Type B pancreatic cell (in vitro differentiated cells): Measurements from ENCODE around the gene LMX1B. TPM values are rescaled to one million over a fixed set of nuclear protein-coding genes. Genes with fewer than 3 reads are reported as not detected.

Source experiments
- DNase-seq: peaks from one replicate; pipeline ENCODE4 v3.0.0; 2021; ENCODE audit warnings: mixed read lengths; ENCODE audit not compliant: unreplicated experiment; ENCODE audit errors: extremely low spot score
- H3K27ac Mint-ChIP-seq: 2 replicates; pipeline ENCODE4 v1.8.0; 2021; ENCODE audit warnings: mild to moderate bottlenecking, mixed read lengths
- H3K27me3 Mint-ChIP-seq: 2 replicates; pipeline ENCODE4 v1.8.0; 2021; ENCODE audit warnings: mixed read lengths
- H3K36me3 Mint-ChIP-seq: 2 replicates; pipeline ENCODE4 v1.8.0; 2021; ENCODE audit warnings: mixed read lengths
- H3K4me1 Mint-ChIP-seq: one replicate; pipeline ENCODE4 v1.8.0; 2021; ENCODE audit warnings: mixed read lengths; ENCODE audit not compliant: unreplicated experiment
- H3K4me3 Mint-ChIP-seq: 2 replicates; pipeline ENCODE4 v1.8.0; 2021; ENCODE audit warnings: mild to moderate bottlenecking, mixed read lengths
- H3K9me3 Mint-ChIP-seq: 2 replicates; pipeline ENCODE4 v1.8.0; 2021; ENCODE audit warnings: mixed read lengths
- CTCF ChIP-seq: fragments of 200-600 bp; sonication (generic); conservative IDR thresholded peaks from 2 replicates; pipeline ENCODE4 v1.5.0; 2021; ENCODE audit warnings: antibody characterized with exemption, mild to moderate bottlenecking
- total RNA-seq: library from RNA; stranded (reverse); gene quantifications from 2 replicates; pipeline ENCODE4 v1.2.1, GENCODE V29; 2021; ENCODE audit warnings: low replicate concordance

LMX1B gene
- total RNA-seq, 1 donor from 2014 or later = 13.6 TPM

- H3K4me3 Mint-ChIP-seq = peak overlapping the region; percentile 64
- peaks cover 91% of the 10 kb centered on the region for H3K27me3 Mint-ChIP-seq
- H3K9me3 Mint-ChIP-seq = no peaks in the 10 kb centered on the region
- no peak overlapping the region for H3K27ac Mint-ChIP-seq
- H3K4me1 Mint-ChIP-seq = peaks cover 32% of the 10 kb centered on the region
- DNase-seq = no peak
- no peak for TF ChIP-seq CTCF
- H3K36me3 Mint-ChIP-seq = peaks cover 4% of the 10 kb centered on the region
Observed at GRCh38 chr9:126623667-126624478, 10.1 kb downstream of the LMX1B start.

GRCh38 chr9:126624479-126624826, 10.7 kb downstream of the LMX1B start:
- Mint-ChIP-seq H3K4me3 (peak overlapping the region; percentile 36), H3K4me1 (peaks cover 32% of the 10 kb centered on the region), H3K9me3 (no peaks in the 10 kb centered on the region), H3K27ac (peak overlapping the region; percentile 63), H3K36me3 (peaks cover 4% of the 10 kb centered on the region), H3K27me3 (peaks cover 92% of the 10 kb centered on the region)
- TF ChIP-seq CTCF = no peak
- DNase-seq = no peak

- peak overlapping the region; percentile 70 for H3K4me3 Mint-ChIP-seq
- H3K9me3 Mint-ChIP-seq = no peaks in the 10 kb centered on the region
- H3K27ac Mint-ChIP-seq = peak overlapping the region; percentile 63
Observed at GRCh38 chr9:126624912-126625311, 11.2 kb downstream of the LMX1B start.

GRCh38 chr9:126625329-126626126, 11.8 kb downstream of the LMX1B start:
- Mint-ChIP-seq H3K4me1 (peaks cover 33% of the 10 kb centered on the region), H3K36me3 (no peaks in the 10 kb centered on the region), H3K27me3 (peaks cover 86% of the 10 kb centered on the region), H3K27ac (peak overlapping the region; percentile 50), H3K4me3 (peak overlapping the region; percentile 86), H3K9me3 (no peaks in the 10 kb centered on the region)
- no peak for TF ChIP-seq CTCF
- no peak for DNase-seq

More at GRCh38 chr9:126624912-126625311, 11.2 kb downstream of the LMX1B start:
- Mint-ChIP-seq H3K36me3 (peaks cover 1% of the 10 kb centered on the region), H3K4me1 (peaks cover 32% of the 10 kb centered on the region), H3K27me3 (peaks cover 89% of the 10 kb centered on the region)
- DNase-seq = no peak
- no peak for TF ChIP-seq CTCF

- H3K36me3 Mint-ChIP-seq = no peaks in the 10 kb centered on the region
- no peak for DNase-seq
- H3K27me3 Mint-ChIP-seq = peaks cover 78% of the 10 kb centered on the region
- no peaks in the 10 kb centered on the region for H3K9me3 Mint-ChIP-seq
- H3K27ac Mint-ChIP-seq = peak overlapping the region; percentile 50
- peaks cover 27% of the 10 kb centered on the region for H3K4me1 Mint-ChIP-seq
- TF ChIP-seq CTCF = no peak
- peak overlapping the region; percentile 86 for H3K4me3 Mint-ChIP-seq
Observed at GRCh38 chr9:126626127-126626925, 12.6 kb downstream of the LMX1B start.
